Progenitor cell of endocrine pancreas (in vitro differentiated cells): ENCODE measurements around the gene NUDT22. TPM values are rescaled to one million over a fixed set of nuclear protein-coding genes. Genes with fewer than 3 reads are reported as not detected.
A peak's percentile ranks its signal among the peaks of the same experiment; 100 is the strongest.

ENCODE experiments used
- DNase-seq: peaks from one replicate; pipeline ENCODE4 v3.0.0; 2021; ENCODE audit warnings: low spot score; ENCODE audit not compliant: unreplicated experiment
- H3K27ac Mint-ChIP-seq: 2 replicates; pipeline ENCODE4 v1.8.0; 2021; ENCODE audit warnings: mild to moderate bottlenecking, moderate library complexity, mixed read lengths
- H3K27me3 Mint-ChIP-seq: 2 replicates; pipeline ENCODE4 v1.8.0; 2021; ENCODE audit warnings: mixed read lengths
- H3K36me3 Mint-ChIP-seq: 2 replicates; pipeline ENCODE4 v1.8.0; 2022; ENCODE audit warnings: mixed read lengths; ENCODE audit not compliant: insufficient read depth
- H3K4me1 Mint-ChIP-seq: 2 replicates; pipeline ENCODE4 v1.8.0; 2021; ENCODE audit warnings: low read depth, mixed read lengths
- H3K4me3 Mint-ChIP-seq: 2 replicates; pipeline ENCODE4 v1.8.0; 2021; ENCODE audit warnings: low read depth, mild to moderate bottlenecking, moderate library complexity, mixed read lengths
- H3K9me3 Mint-ChIP-seq: 2 replicates; pipeline ENCODE4 v1.8.0; 2021; ENCODE audit warnings: low read depth, mixed read lengths
- CTCF ChIP-seq: fragments of 200-600 bp; sonication (generic); IDR thresholded peaks from one replicate; pipeline ENCODE4 v1.5.0; 2021; ENCODE audit warnings: antibody characterized with exemption, mild to moderate bottlenecking; ENCODE audit not compliant: unreplicated experiment
- total RNA-seq: library from RNA; stranded (reverse); gene quantifications from 2 replicates; pipeline ENCODE4 v1.2.1, GENCODE V29; 2021

Gene NUDT22
- total RNA-seq, 1 donor from 2014 or later, result 48.2 TPM

GRCh38 chr11:64181506-64182411, 44.3 kb upstream of the NUDT22 start:
- Mint-ChIP-seq H3K27me3 (no peaks in the 10 kb centered on the region), H3K9me3 (no peaks in the 10 kb centered on the region), H3K27ac (peak overlapping the region; percentile 74), H3K4me3 (no peak overlapping the region), H3K36me3 (no peaks in the 10 kb centered on the region), H3K4me1 (peaks cover 14% of the 10 kb centered on the region)
- TF ChIP-seq CTCF, result no peak
- peak; percentile 40 for DNase-seq

GRCh38 chr11:64183890-64184289, 42.2 kb upstream of the NUDT22 start:
- Mint-ChIP-seq H3K27me3 (no peaks in the 10 kb centered on the region), H3K4me3 (no peak overlapping the region), H3K36me3 (no peaks in the 10 kb centered on the region), H3K27ac (no peak overlapping the region), H3K4me1 (peaks cover 16% of the 10 kb centered on the region), H3K9me3 (no peaks in the 10 kb centered on the region)
- DNase-seq, result no peak
- TF ChIP-seq CTCF, result no peak

- DNase-seq, result no peak
- Mint-ChIP-seq H3K27me3 (no peaks in the 10 kb centered on the region), H3K4me3 (no peak overlapping the region), H3K4me1 (peaks cover 21% of the 10 kb centered on the region), H3K27ac (peak overlapping the region; percentile 98), H3K36me3 (peaks cover 3% of the 10 kb centered on the region), H3K9me3 (no peaks in the 10 kb centered on the region)
- peak; percentile 22 for TF ChIP-seq CTCF
Measured at GRCh38 chr11:64185175-64185692, 40.8 kb upstream of the NUDT22 start.

- Mint-ChIP-seq H3K36me3 (peaks cover 5% of the 10 kb centered on the region), H3K27ac (peak within 1 kb of the TSS; percentile 98), H3K4me3 (no peak within 1 kb of the TSS), H3K4me1 (peaks cover 23% of the 10 kb centered on the region), H3K27me3 (no peaks in the 10 kb centered on the region), H3K9me3 (no peaks in the 10 kb centered on the region)
- TF ChIP-seq CTCF, result no peak
- DNase-seq, result peak; percentile 98
Measured at GRCh38 chr11:64185693-64186491, 40.2 kb upstream of the NUDT22 start, which contains the start of gene STIP1. TSS of gene STIP1 (plus strand) at chr11:64186171. CDS start at chr11:64186262, 91 bp downstream.
